ENCODE measurements around the gene IDUA.

The IDUA gene

GRCh38 chr4:1000686-1001260 lies 13.9 kb downstream of the IDUA start:
- DNase-seq (ENCODE audit: low read depth, low spot score), result no peak

- DNase-seq (ENCODE audit: low read depth, low spot score), result no peak
Measured at GRCh38 chr4:1001561-1002130, 14.8 kb downstream of the IDUA start.

GRCh38 chr4:1002131-1002630 lies 15.3 kb downstream of the IDUA start:
- DNase-seq (ENCODE audit: low read depth, low spot score), result no peak

GRCh38 chr4:1002631-1003251 lies 15.9 kb downstream of the IDUA start:
- no peak for DNase-seq (ENCODE audit: low read depth, low spot score)

GRCh38 chr4:1003271-1004070 lies 16.6 kb downstream of the IDUA start:
- DNase-seq (ENCODE audit: low read depth, low spot score), result no peak

- no peak for DNase-seq (ENCODE audit: low read depth, low spot score)
Measured at GRCh38 chr4:1004071-1004418, 17.2 kb downstream of the IDUA start.

- DNase-seq (ENCODE audit: low read depth, low spot score), result no peak
Measured at GRCh38 chr4:1004557-1005485, 18.0 kb downstream of the IDUA start.

- DNase-seq (ENCODE audit: low read depth, low spot score), result no peak
Measured at GRCh38 chr4:1006856-1007255, 20.0 kb downstream of the IDUA start.

- DNase-seq (ENCODE audit: low read depth, low spot score), result no peak
Measured at GRCh38 chr4:1008840-1009541, 22.1 kb downstream of the IDUA start.

- DNase-seq (ENCODE audit: low read depth, low spot score), result peak; percentile 61
Measured at GRCh38 chr4:1009542-1010394, 22.9 kb downstream of the IDUA start.

GRCh38 chr4:1010395-1011021 lies 23.7 kb downstream of the IDUA start:
- peak; percentile 30 for DNase-seq (ENCODE audit: low read depth, low spot score)

- peak; percentile 83 for DNase-seq (ENCODE audit: low read depth, low spot score)
Measured at GRCh38 chr4:1011022-1011665, 24.3 kb downstream of the IDUA start, which contains the start of gene FGFRL1. Gene FGFRL1 (plus strand): TSS chr4:1011626. CDS start chr4:1012486, 860 bp downstream.

GRCh38 chr4:1011666-1012033 lies 24.8 kb downstream of the IDUA start:
- no peak for DNase-seq (ENCODE audit: low read depth, low spot score)

- no peak for DNase-seq (ENCODE audit: low read depth, low spot score)
Measured at GRCh38 chr4:1012034-1012739, 25.3 kb downstream of the IDUA start.

- DNase-seq (ENCODE audit: low read depth, low spot score), result no peak
Measured at GRCh38 chr4:1013225-1014073, 26.6 kb downstream of the IDUA start.

- no peak for DNase-seq (ENCODE audit: low read depth, low spot score)
Measured at GRCh38 chr4:1014291-1015167, 27.7 kb downstream of the IDUA start.
